Choroid plexus epithelial cell (primary cell): Measurements from ENCODE around the gene CCDC9B.
A peak's percentile ranks its signal among the peaks of the same experiment; 100 is the strongest.

Source experiments
- DNase-seq: peaks from one replicate; pipeline ENCODE4 v3.0.0-alpha.2; 2010; ENCODE audit warnings: low read depth
- H3K4me3 ChIP-seq: 2 replicates; pipeline ENCODE4 v1.5.1; 2011; ENCODE audit warnings: low read depth, mild to moderate bottlenecking, control low read depth, low read length, moderate library complexity
- CTCF ChIP-seq: conservative IDR thresholded peaks from 2 replicates; pipeline ENCODE4 v1.5.1; 2011; ENCODE audit warnings: low read depth, mild to moderate bottlenecking, control low read depth, inconsistent platforms, low read length, moderate library complexity

CCDC9B gene

GRCh38 chr15:40369474-40369869 is 28.7 kb upstream of the CCDC9B start:
- TF ChIP-seq CTCF, result no peak

GRCh38 chr15:40368719-40369473 is 28.2 kb upstream of the CCDC9B start:
- no peak overlapping the region for H3K4me3 ChIP-seq
- DNase-seq, result no peak
- TF ChIP-seq CTCF, result no peak

More at GRCh38 chr15:40369474-40369869, 28.7 kb upstream of the CCDC9B start:
- H3K4me3 ChIP-seq, result no peak overlapping the region
- no peak for DNase-seq

GRCh38 chr15:40367686-40368611 is 27.2 kb upstream of the CCDC9B start:
- TF ChIP-seq CTCF, result peak; percentile 67
- peak; percentile 87 for DNase-seq
- H3K4me3 ChIP-seq, result peak overlapping the region; percentile 42

GRCh38 chr15:40367371-40367685 is 26.6 kb upstream of the CCDC9B start:
- DNase-seq, result no peak
- no peak for TF ChIP-seq CTCF
- H3K4me3 ChIP-seq, result no peak overlapping the region

GRCh38 chr15:40366457-40367370 is 26.0 kb upstream of the CCDC9B start:
- TF ChIP-seq CTCF, result no peak
- no peak for DNase-seq
- no peak overlapping the region for H3K4me3 ChIP-seq

GRCh38 chr15:40365624-40366456 is 25.1 kb upstream of the CCDC9B start:
- no peak for DNase-seq
- no peak for TF ChIP-seq CTCF
- no peak overlapping the region for H3K4me3 ChIP-seq
